B cell (primary cell): ENCODE data around the gene FRYL. TPM values are rescaled to one million over a fixed set of nuclear protein-coding genes. Genes with fewer than 3 reads are reported as not detected.

ENCODE experiments used
- ATAC-seq: fragments of 200-7000 bp; cut with Tn5 transposase; one replicate; pipeline ENCODE4 v1.10.0; 2021; ENCODE audit warnings: low read depth, mild to moderate bottlenecking, moderate number of reproducible peaks, moderate library complexity
- CTCF ChIA-PET: fragments of 350-600 bp; sonication (Branson Sonifier 250); formaldehyde crosslinking; loops from one replicate; lab custom pipeline; 2021; ENCODE audit warnings: antibody characterized with exemption, inconsistent platforms; lab: Charles Lee
- POLR2A ChIA-PET: fragments of 350-600 bp; sonication (Branson Sonifier 250); formaldehyde crosslinking; loops from one replicate; lab custom pipeline; 2021; ENCODE audit warnings: antibody characterized with exemption; lab: Charles Lee
- DNase-seq: peaks from one replicate; pipeline ENCODE4 v3.0.0; 2013
- H2AFZ ChIP-seq: 2 replicates; pipeline ENCODE4 v1.6.1; 2012; ENCODE audit warnings: mild to moderate bottlenecking, low read depth, low read length; ENCODE audit not compliant: insufficient read depth, poor library complexity, severe bottlenecking
- H3K27ac ChIP-seq, 2 donors: 1 replicate in 1 of 2; 2 replicates in 1 of 2; pipeline ENCODE4 v1.5.1; 2012 to 2013; ENCODE audit warnings: low read length in 2 of 2, mild to moderate bottlenecking in 2 of 2, moderate library complexity in 1 of 2
- H3K27me3 ChIP-seq, 4 experiments: fragments of 200-600 bp in 1 of 4; sonication (generic) in 1 of 4; replicated peaks in 1 of 4; 1 replicate in 2 of 4; 2 replicates in 2 of 4; pipeline versions ENCODE4 v1.6.1 to v1.7.0; 2013 to 2016; ENCODE audit warnings: low read length in 3 of 4, mild to moderate bottlenecking in 2 of 4, mixed read lengths in 1 of 4, moderate library complexity in 1 of 4; ENCODE audit not compliant: insufficient read depth in 4 of 4, control insufficient read depth in 3 of 4; ENCODE audit errors: control extremely low read depth in 1 of 4
- H3K36me3 ChIP-seq, 2 experiments: replicated peaks in 1 of 2; 1 replicate in 1 of 2; 2 replicates in 1 of 2; pipeline versions ENCODE4 v1.6.1 to v1.7.1; 2013; ENCODE audit warnings: low read length in 1 of 2; ENCODE audit not compliant: insufficient read depth in 2 of 2, control insufficient read depth in 1 of 2; ENCODE audit errors: control extremely low read depth in 1 of 2, extremely low read depth in 1 of 2
- H3K4me1 ChIP-seq, 2 donors: fragments of 200-600 bp in 1 of 2; sonication (generic) in 1 of 2; 1 replicate in 1 of 2; 2 replicates in 1 of 2; pipeline versions ENCODE4 v1.5.1 to v1.6.1; 2013 to 2017; ENCODE audit warnings: low read length in 2 of 2; ENCODE audit not compliant: control insufficient read depth in 2 of 2, insufficient read depth in 2 of 2
- H3K4me2 ChIP-seq: replicated peaks from 2 replicates; pipeline ENCODE3; 2012; ENCODE audit warnings: mild to moderate bottlenecking, low read depth, low read length; ENCODE audit not compliant: poor library complexity, severe bottlenecking
- H3K4me3 ChIP-seq, 5 experiments: fragments of 200-600 bp in 1 of 5; sonication (generic) in 1 of 5; 1 replicate in 3 of 5; 2 replicates in 2 of 5; pipeline versions ENCODE4 v1.5.1 to v1.7.0; 2011 to 2016; ENCODE audit warnings: low read length in 4 of 5, mild to moderate bottlenecking in 4 of 5, low read depth in 2 of 5, control low read depth in 1 of 5, moderate library complexity in 1 of 5; ENCODE audit not compliant: insufficient read depth in 1 of 5; ENCODE audit errors: control extremely low read depth in 1 of 5, extremely low read depth in 1 of 5
- H3K79me2 ChIP-seq: fragments of 200-600 bp; sonication (generic); one replicate; pipeline ENCODE4 v1.6.0; 2016; ENCODE audit warnings: low read length; ENCODE audit not compliant: control insufficient read depth, insufficient read depth
- H3K9ac ChIP-seq: fragments of 200-600 bp; sonication (generic); 2 replicates; pipeline ENCODE4 v1.6.1; 2017; ENCODE audit warnings: mild to moderate bottlenecking, low read length, moderate library complexity
- H3K9me3 ChIP-seq, 3 donors: one replicate each; pipeline versions ENCODE4 v1.6.1 to v1.7.1; 2013; ENCODE audit warnings: low read length in 2 of 3; ENCODE audit not compliant: control insufficient read depth in 2 of 3, insufficient read depth in 1 of 3; ENCODE audit errors: control extremely low read depth in 1 of 3
- H4K20me1 ChIP-seq: 2 replicates; pipeline ENCODE4 v1.6.0; 2012; ENCODE audit warnings: mild to moderate bottlenecking, low read length; ENCODE audit not compliant: insufficient read depth, control insufficient read depth, poor library complexity, severe bottlenecking
- H3K27ac Mint-ChIP-seq: one replicate; pipeline ENCODE4 v1.8.0; 2021; ENCODE audit warnings: mixed read lengths
- H3K27me3 Mint-ChIP-seq: one replicate; pipeline ENCODE4 v1.8.0; 2021; ENCODE audit warnings: mixed read lengths
- H3K4me1 Mint-ChIP-seq: one replicate; pipeline ENCODE4 v1.8.0; 2021; ENCODE audit warnings: mixed read lengths
- H3K4me3 Mint-ChIP-seq: one replicate; pipeline ENCODE4 v1.8.0; 2021; ENCODE audit warnings: mixed read lengths
- H3K9me3 Mint-ChIP-seq: one replicate; pipeline ENCODE4 v1.8.0; 2022; ENCODE audit warnings: mixed read lengths; ENCODE audit not compliant: insufficient read depth
- CTCF ChIP-seq: fragments of 200-600 bp; IDR thresholded peaks from one replicate; pipeline ENCODE4 v1.8.0; 2022; ENCODE audit warnings: antibody characterized with exemption, mild to moderate bottlenecking
- EZH2 ChIP-seq: IDR thresholded peaks from 2 replicates; pipeline ENCODE4 v1.6.1; 2012; ENCODE audit warnings: borderline replicate concordance, low read depth, mild to moderate bottlenecking, moderate library complexity, low read length; ENCODE audit not compliant: insufficient read depth, poor library complexity, severe bottlenecking
- WGBS: methylation state at CpG from one replicate; pipeline ENCODE4 v1.1.5; 2013; ENCODE audit warnings: missing lambda C conversion rate; ENCODE audit not compliant: insufficient coverage; 5-methylcytosine and 5-hydroxymethylcytosine counted together
- intact Hi-C: fragments of 100-400 bp; cut with micrococcal nuclease; formaldehyde crosslinking; loops from one replicate; pipeline ENCODE4 v1.10.0; 2022
- polyA plus RNA-seq: library from polyadenylated mRNA; depleted of rRNA; stranded (reverse); fragments of >200 nt; gene quantifications from 2 replicates; pipeline ENCODE4 v1.2.3, GENCODE V29; 2012
- total RNA-seq, 2 donors: library from RNA; stranded (reverse); fragments of 120-200 nt in 1 of 2; gene quantifications; 1 replicate in 1 of 2; 2 replicates in 1 of 2; pipeline versions ENCODE4 v1.2.3 to v1.2.4, GENCODE V29; 2013 to 2022

The FRYL gene
- total and polyA plus RNA-seq, 2 donors (not counting 1 experiment from before 2014, with no cell fraction given): 15.5 to 138 TPM

GRCh38 chr4:48705609-48706008, 74.5 kb downstream of the FRYL start:
- H3K9me3 Mint-ChIP-seq: no peaks in the 10 kb centered on the region
- Histone ChIP-seq H3K9me3 (no peaks in the 10 kb centered on the region), H3K27me3 (no peaks in the 10 kb centered on the region), H3K4me1 (no peaks in the 10 kb centered on the region), H3K4me3 (no peak overlapping the region), H2AFZ (no peak overlapping the region), H3K9ac (no peak overlapping the region), H3K79me2 (peaks cover 64% of the 10 kb centered on the region), H3K36me3 (peaks cover 7 to 22% of the 10 kb centered on the region in 2 experiments), H3K27ac (no peak overlapping the region), H3K4me2 (no peak overlapping the region), H4K20me1 (peaks cover 19% of the 10 kb centered on the region)
- H3K4me3 Mint-ChIP-seq: no peak overlapping the region
- POLR2A ChIA-PET: interaction anchor here (0.7 kb wide), 1 partner anchor 25 kb away, joined by 3 read pairs; no protein-coding TSS in a partner anchor
- CTCF ChIA-PET: no interaction called here
- H3K27me3 Mint-ChIP-seq: no peaks in the 10 kb centered on the region
- intact Hi-C loops: no loop called here
- peaks cover 15% of the 10 kb centered on the region for H3K4me1 Mint-ChIP-seq
- ATAC-seq (no peak), DNase-seq (no peak)
- 93% methylated on average over 2 of the region's 3 CpGs for WGBS
- no peak overlapping the region for H3K27ac Mint-ChIP-seq
- TF ChIP-seq EZH2 (no peak), CTCF (no peak)

GRCh38 chr4:48704091-48704802, 75.8 kb downstream of the FRYL start:
- Mint-ChIP-seq H3K4me1 (peaks cover 21% of the 10 kb centered on the region), H3K27ac (no peak overlapping the region)

More at GRCh38 chr4:48704091-48704802, 75.8 kb downstream of the FRYL start:
- Histone ChIP-seq H3K27ac (no peak overlapping the region), H3K79me2 (peaks cover 70% of the 10 kb centered on the region), H2AFZ (no peak overlapping the region), H3K9me3 (no peaks in the 10 kb centered on the region), H3K36me3 (peaks cover 2 to 16% of the 10 kb centered on the region in 2 experiments), H4K20me1 (peaks cover 31% of the 10 kb centered on the region), H3K9ac (no peak overlapping the region), H3K4me3 (no peak overlapping the region), H3K4me1 (peaks cover 0 to 4% of the 10 kb centered on the region in 2 donors), H3K4me2 (no peak overlapping the region), H3K27me3 (no peaks in the 10 kb centered on the region)
- no peaks in the 10 kb centered on the region for H3K27me3 Mint-ChIP-seq
- no peak overlapping the region for H3K4me3 Mint-ChIP-seq
- ChIA-PET POLR2A (no interaction called here), CTCF (no interaction called here)
- no peak for DNase-seq
- TF ChIP-seq EZH2 (no peak), CTCF (no peak)
- intact Hi-C loops: no loop called here
- no peaks in the 10 kb centered on the region for H3K9me3 Mint-ChIP-seq
- WGBS: 98% methylated on average over 4 of the region's 4 CpGs
- no peak for ATAC-seq
